ENCODE data around the gene PLEKHJ1.

The PLEKHJ1 gene

GRCh38 chr19:2254064-2254872 is 18.1 kb upstream of the PLEKHJ1 start:
- H3K27ac ChIP-seq = no peak overlapping the region
- TF ChIP-seq CTCF (conservative IDR thresholded peaks at IDR 0.05) = no peak

GRCh38 chr19:2253106-2254063 is 17.3 kb upstream of the PLEKHJ1 start:
- TF ChIP-seq ZFX (IDR thresholded peaks at IDR 0.05) = no peak
- TF ChIP-seq CTCF (conservative IDR thresholded peaks at IDR 0.05) = no peak
- H3K27ac ChIP-seq = no peak overlapping the region

DNA sequence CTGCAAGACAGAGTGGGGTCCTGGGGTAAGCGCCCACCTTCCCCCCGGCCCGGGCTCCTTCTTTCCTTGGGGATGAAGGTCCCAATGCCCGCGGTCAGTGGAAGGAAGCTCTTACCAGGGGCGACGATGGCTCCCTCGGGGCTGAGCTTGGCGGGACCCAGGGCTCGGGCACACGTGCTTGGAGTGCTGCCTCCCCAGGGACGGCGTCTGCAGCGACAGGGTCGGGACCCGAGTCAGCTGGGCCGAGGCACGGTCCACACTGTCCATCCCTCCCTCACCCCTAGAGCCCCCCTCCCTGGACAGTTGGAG is 16.6 kb upstream of the PLEKHJ1 start:
- H3K27ac ChIP-seq = no peak overlapping the region
- TF ChIP-seq CTCF (conservative IDR thresholded peaks at IDR 0.05) (no peak), ZFX (IDR thresholded peaks at IDR 0.05) (no peak)

DNA sequence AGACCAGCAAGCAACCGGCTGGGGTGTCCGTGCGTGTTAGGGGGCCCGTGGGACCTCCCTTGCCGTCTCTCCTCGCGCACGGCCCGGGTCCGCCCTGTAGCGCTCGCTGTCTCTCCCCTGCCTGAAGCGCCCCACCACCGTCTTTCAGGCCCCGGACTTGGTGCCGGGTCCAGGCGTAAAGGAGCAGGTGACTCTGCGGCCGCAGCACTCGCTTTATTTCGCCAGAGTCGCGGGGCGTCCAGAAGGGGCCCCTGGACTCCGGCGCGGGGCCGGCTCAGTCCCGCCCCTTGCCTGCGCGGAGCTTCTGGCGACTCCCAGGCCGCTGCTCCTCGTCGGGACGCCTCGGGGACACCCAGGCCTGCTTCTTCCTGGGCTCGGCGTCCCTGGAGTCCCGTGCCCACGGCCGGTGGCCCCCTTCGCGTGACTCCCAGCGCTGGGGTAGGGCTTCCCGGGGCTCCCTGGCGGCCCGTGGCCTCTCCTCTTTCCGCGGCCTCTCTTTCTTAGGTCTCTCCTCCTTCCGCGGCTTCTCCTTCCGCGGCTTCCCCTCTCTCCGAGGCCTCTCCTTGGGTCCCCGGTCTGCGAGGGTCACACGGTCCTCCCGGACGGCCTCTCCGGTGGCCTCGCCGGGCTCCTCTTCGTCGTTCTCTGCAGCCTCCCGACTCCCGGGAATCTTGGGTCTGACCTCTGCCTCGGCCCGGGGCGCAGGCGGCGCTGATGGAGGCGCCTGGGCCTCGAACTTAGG is 16.1 kb upstream of the PLEKHJ1 start:
- no peak overlapping the region for H3K27ac ChIP-seq
- TF ChIP-seq CTCF (conservative IDR thresholded peaks at IDR 0.05) = no peak
- TF ChIP-seq ZFX (IDR thresholded peaks at IDR 0.05) = no peak

GRCh38 chr19:2251106-2252054 is 15.3 kb upstream of the PLEKHJ1 start:
- no peak overlapping the region for H3K27ac ChIP-seq
- no peak for TF ChIP-seq CTCF (conservative IDR thresholded peaks at IDR 0.05)
- no peak for TF ChIP-seq ZFX (IDR thresholded peaks at IDR 0.05)

GRCh38 chr19:2250766-2251105 is 14.6 kb upstream of the PLEKHJ1 start:
- H3K27ac ChIP-seq = no peak overlapping the region
- TF ChIP-seq CTCF (conservative IDR thresholded peaks at IDR 0.05) = no peak
- TF ChIP-seq ZFX (IDR thresholded peaks at IDR 0.05) = no peak

Measured in C4-2B (cell line).